Right atrium auricular region (tissue), 2 donors: ENCODE results near the gene NOD2. TPM values are rescaled to one million over a fixed set of nuclear protein-coding genes. Genes with fewer than 3 reads are reported as not detected.

Experiments used
- DNase-seq: peaks from one replicate; pipeline ENCODE4 v3.0.0-alpha.2; 2019; ENCODE audit warnings: low spot score
- H3K27ac ChIP-seq, 2 donors: fragments of 200-600 bp; sonication (generic); 1 replicate in 1 of 2; 2 replicates in 1 of 2; pipeline ENCODE4 v1.5.1; 2016 to 2019
- H3K27me3 ChIP-seq, 2 donors: fragments of 200-600 bp; sonication (generic); one replicate each; pipeline versions ENCODE4 v1.5.1 to v1.6.0; 2017 to 2019
- H3K36me3 ChIP-seq: fragments of 200-600 bp; sonication (generic); one replicate; pipeline ENCODE4 v1.5.1; 2016
- H3K4me1 ChIP-seq, 2 donors: fragments of 200-600 bp; sonication (generic); one replicate each; pipeline versions ENCODE4 v1.5.1 to v1.6.0; 2017 to 2019
- H3K4me3 ChIP-seq, 2 donors: fragments of 200-600 bp; sonication (generic); 1 replicate in 1 of 2; 2 replicates in 1 of 2; pipeline ENCODE4 v1.5.1; 2017 to 2019; ENCODE audit warnings: mild to moderate bottlenecking in 1 of 2, moderate library complexity in 1 of 2
- H3K9me3 ChIP-seq, 2 donors: fragments of 200-600 bp; sonication (generic); one replicate each; pipeline ENCODE4 v1.5.1; 2019
- total RNA-seq, 2 donors: library from RNA; depleted of rRNA; stranded (reverse); fragments of >200 nt; gene quantifications; one replicate each; pipeline ENCODE4 v1.1.0, GENCODE V29; 2016
- TF ChIP-seq, protein P1 (sequence below), 2 donors: fragments of 200-600 bp; sonication (generic); IDR thresholded peaks; one replicate each; pipeline ENCODE4 v1.5.1; 2019; ENCODE audit warnings: antibody characterized with exemption in 2 of 2

The NOD2 gene
- total RNA-seq, 2 donors from 2014 or later, result 0.44 to 1.6 TPM

DNA sequence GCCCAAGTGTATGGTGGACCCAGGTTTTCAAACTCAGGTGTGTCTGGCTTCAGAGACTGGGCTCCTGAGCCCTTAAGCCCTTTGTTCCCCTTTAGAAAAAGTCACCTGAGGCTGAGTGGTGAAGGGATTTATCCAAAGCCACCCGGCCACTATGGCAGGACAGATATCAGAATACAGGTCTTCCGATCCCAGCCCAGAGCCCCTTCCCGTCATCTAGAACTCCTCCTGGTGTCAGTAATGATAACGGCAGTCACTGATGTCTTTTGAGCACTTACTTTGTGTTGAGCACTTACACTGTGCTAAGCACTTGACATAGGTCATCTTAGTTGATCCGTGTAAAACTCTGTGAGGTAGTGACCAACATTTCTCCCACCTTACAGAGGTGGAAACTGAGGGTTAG, 16.6 kb downstream of the NOD2 start:
- Histone ChIP-seq H3K27ac (no peak overlapping the region), H3K36me3 (no peaks in the 10 kb centered on the region), H3K4me1 (no peaks in the 10 kb centered on the region), H3K4me3 (no peak overlapping the region), H3K9me3 (peaks cover 0 to 3% of the 10 kb centered on the region in 2 donors), H3K27me3 (no peaks in the 10 kb centered on the region)
- DNase-seq, result no peak
- TF ChIP-seq, protein P1, sequence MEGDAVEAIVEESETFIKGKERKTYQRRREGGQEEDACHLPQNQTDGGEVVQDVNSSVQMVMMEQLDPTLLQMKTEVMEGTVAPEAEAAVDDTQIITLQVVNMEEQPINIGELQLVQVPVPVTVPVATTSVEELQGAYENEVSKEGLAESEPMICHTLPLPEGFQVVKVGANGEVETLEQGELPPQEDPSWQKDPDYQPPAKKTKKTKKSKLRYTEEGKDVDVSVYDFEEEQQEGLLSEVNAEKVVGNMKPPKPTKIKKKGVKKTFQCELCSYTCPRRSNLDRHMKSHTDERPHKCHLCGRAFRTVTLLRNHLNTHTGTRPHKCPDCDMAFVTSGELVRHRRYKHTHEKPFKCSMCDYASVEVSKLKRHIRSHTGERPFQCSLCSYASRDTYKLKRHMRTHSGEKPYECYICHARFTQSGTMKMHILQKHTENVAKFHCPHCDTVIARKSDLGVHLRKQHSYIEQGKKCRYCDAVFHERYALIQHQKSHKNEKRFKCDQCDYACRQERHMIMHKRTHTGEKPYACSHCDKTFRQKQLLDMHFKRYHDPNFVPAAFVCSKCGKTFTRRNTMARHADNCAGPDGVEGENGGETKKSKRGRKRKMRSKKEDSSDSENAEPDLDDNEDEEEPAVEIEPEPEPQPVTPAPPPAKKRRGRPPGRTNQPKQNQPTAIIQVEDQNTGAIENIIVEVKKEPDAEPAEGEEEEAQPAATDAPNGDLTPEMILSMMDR (IDR thresholded peaks at IDR 0.05), result no peak

DNA sequence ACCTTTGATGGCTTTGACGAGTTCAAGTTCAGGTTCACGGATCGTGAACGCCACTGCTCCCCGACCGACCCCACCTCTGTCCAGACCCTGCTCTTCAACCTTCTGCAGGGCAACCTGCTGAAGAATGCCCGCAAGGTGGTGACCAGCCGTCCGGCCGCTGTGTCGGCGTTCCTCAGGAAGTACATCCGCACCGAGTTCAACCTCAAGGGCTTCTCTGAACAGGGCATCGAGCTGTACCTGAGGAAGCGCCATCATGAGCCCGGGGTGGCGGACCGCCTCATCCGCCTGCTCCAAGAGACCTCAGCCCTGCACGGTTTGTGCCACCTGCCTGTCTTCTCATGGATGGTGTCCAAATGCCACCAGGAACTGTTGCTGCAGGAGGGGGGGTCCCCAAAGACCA, 17.6 kb downstream of the NOD2 start:
- no peaks in the 10 kb centered on the region for H3K4me1 ChIP-seq
- H3K4me3 ChIP-seq, result no peak overlapping the region
- TF ChIP-seq, protein P1 (IDR thresholded peaks at IDR 0.05), result no peak
- H3K27me3 ChIP-seq, result no peaks in the 10 kb centered on the region
- no peaks in the 10 kb centered on the region for H3K9me3 ChIP-seq
- no peaks in the 10 kb centered on the region for H3K36me3 ChIP-seq
- no peak for DNase-seq
- no peak overlapping the region for H3K27ac ChIP-seq

DNA sequence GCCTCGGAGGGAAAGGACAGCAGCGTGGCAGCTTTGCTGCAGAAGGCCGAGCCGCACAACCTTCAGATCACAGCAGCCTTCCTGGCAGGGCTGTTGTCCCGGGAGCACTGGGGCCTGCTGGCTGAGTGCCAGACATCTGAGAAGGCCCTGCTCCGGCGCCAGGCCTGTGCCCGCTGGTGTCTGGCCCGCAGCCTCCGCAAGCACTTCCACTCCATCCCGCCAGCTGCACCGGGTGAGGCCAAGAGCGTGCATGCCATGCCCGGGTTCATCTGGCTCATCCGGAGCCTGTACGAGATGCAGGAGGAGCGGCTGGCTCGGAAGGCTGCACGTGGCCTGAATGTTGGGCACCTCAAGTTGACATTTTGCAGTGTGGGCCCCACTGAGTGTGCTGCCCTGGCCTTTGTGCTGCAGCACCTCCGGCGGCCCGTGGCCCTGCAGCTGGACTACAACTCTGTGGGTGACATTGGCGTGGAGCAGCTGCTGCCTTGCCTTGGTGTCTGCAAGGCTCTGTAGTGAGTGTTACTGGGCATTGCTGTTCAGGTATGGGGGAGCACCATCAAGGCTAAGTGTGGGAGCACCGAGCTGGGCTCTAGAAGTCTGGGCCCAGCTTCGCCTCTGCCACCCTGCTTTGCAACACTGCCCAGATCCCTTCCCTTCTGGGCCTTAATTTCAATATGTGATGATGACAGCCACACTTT, 18.6 kb downstream of the NOD2 start:
- Histone ChIP-seq H3K9me3 (no peaks in the 10 kb centered on the region), H3K4me1 (no peaks in the 10 kb centered on the region), H3K27me3 (no peaks in the 10 kb centered on the region), H3K4me3 (no peak overlapping the region), H3K27ac (no peak overlapping the region), H3K36me3 (no peaks in the 10 kb centered on the region)
- no peak for DNase-seq
- TF ChIP-seq, protein P1 (IDR thresholded peaks at IDR 0.05), result no peak

DNA sequence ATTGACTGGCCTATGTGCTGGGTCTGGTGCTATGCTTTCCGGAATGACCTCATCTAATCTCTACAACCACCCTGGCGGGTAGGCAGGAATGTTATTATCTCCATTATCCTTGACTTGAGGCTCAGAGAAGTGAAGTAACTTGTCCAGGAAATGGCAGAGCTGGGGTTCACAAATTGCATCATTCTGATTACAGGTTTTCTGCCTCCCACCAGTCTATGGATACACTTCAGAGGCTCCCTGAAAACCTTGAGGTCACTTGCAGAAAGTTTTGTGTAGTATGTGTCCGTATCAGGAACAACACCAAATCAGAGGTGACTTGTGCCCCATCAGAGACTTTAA, 19.1 kb downstream of the NOD2 start:
- Histone ChIP-seq H3K4me3 (no peak overlapping the region), H3K27me3 (no peaks in the 10 kb centered on the region), H3K27ac (no peak overlapping the region), H3K4me1 (no peaks in the 10 kb centered on the region), H3K36me3 (no peaks in the 10 kb centered on the region), H3K9me3 (no peaks in the 10 kb centered on the region)
- TF ChIP-seq, protein P1 (IDR thresholded peaks at IDR 0.05), result no peak
- DNase-seq, result no peak

DNA sequence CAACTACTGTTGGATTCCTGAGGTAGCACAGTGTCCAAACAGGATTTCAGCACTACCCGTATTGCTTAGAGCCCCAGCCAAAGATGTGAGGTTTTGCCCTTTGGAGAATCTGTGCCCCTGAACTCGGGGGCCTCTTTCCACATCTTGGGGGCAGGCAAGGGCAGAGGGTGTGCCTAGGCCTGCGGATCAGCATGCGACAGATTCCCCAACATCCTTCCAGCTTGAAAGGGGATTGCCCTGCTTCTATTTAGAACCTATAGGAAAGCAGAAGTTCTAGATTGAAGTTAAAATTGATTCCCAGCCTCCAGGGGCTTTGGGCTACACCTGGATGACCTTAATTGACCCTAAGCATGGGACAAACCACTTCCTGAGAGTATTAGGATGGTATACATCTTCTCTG, 19.6 kb downstream of the NOD2 start:
- H3K4me3 ChIP-seq, result no peak overlapping the region
- no peaks in the 10 kb centered on the region for H3K36me3 ChIP-seq
- H3K4me1 ChIP-seq, result no peaks in the 10 kb centered on the region
- no peak for DNase-seq
- H3K9me3 ChIP-seq, result no peaks in the 10 kb centered on the region
- no peaks in the 10 kb centered on the region for H3K27me3 ChIP-seq
- TF ChIP-seq, protein P1 (IDR thresholded peaks at IDR 0.05), result no peak
- H3K27ac ChIP-seq, result no peak overlapping the region

DNA sequence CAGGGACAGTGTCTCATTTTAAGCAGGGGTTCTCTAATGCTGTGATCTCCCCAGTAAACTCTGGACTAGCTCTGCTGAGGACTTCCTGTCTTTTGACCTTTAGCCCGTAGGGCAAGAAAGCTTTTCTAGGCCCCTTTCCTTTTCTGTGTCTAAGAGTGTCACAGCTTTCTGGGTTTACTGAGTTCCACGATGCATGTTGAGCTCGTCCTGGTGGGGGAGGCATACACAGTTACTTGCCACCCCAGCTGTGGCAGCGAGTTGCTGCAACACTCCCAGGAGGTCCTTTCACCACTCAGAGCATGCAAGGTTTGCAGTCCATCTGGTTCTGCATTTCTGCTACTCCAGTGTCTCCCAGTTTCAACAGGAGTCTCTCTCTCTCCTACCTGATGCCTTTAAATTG, 23.7 kb downstream of the NOD2 start:
- TF ChIP-seq, protein P1 (IDR thresholded peaks at IDR 0.05), result no peak
- Histone ChIP-seq H3K4me3 (no peak overlapping the region), H3K9me3 (no peaks in the 10 kb centered on the region), H3K36me3 (no peaks in the 10 kb centered on the region), H3K27me3 (no peaks in the 10 kb centered on the region), H3K27ac (no peak overlapping the region), H3K4me1 (no peaks in the 10 kb centered on the region)
- DNase-seq, result no peak
